Vagina (tissue), 2 donors: ENCODE results near the gene P2RX5.

ENCODE experiments used
- POLR2A ChIP-seq, 2 donors: fragments of 450-650 bp; IDR thresholded peaks; one replicate each; pipeline ENCODE4 v1.6.1; 2017; ENCODE audit warnings: antibody characterized with exemption in 2 of 2, mild to moderate bottlenecking in 2 of 2, moderate library complexity in 2 of 2
- TF ChIP-seq, protein P1 (sequence below), 3 experiments: fragments of 450-650 bp in 2 of 3; fragments of 200-600 bp in 1 of 3; sonication (generic) in 1 of 3; IDR thresholded peaks; one replicate each; pipeline ENCODE4 v1.5.1; 2017 to 2019; ENCODE audit warnings: antibody characterized with exemption in 3 of 3, mild to moderate bottlenecking in 2 of 3, moderate library complexity in 2 of 3

DNA sequence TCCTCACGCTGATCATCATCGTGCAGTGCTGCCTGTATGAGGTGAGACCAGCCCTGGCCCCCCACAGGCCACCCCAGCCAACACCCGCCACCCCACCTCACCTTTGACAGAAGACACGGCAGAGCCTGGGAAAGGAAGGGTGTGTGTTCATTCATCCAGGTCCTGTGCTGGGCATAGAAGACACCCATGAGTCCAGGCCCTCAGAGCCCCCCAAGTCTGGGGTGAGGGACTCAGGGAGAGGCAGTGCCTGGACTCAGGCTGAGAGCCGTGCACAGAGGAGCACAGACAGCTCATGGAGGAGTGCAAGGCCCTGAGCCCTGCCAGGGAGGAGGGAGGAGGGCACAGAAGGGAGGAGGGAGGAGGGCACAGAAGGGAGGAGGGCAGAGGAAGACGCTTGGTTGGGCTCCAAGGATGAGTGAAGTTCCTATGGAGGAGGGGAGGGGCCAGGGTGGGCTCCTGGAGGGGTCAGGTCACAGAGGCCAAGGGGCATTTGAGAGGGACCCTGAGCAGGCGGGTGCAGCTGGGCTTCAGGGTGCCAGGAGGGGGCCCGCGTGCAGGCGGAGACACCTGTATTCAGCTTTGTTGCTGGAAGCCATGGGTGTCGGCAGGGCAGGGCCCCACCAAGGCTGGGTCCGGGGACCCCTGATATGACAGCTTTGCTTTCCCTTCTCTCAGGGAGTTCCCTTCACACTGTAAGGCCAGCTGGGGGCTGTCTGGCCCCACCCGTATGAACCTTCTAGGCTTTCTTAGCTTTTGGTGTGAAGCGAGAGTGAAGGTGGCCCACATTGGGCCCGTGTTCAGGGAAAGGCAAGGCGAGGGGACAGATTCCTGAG, 39.0 kb downstream of the P2RX5 start:
- TF ChIP-seq POLR2A (IDR thresholded peaks at IDR 0.05): no peak
- TF ChIP-seq, protein P1, sequence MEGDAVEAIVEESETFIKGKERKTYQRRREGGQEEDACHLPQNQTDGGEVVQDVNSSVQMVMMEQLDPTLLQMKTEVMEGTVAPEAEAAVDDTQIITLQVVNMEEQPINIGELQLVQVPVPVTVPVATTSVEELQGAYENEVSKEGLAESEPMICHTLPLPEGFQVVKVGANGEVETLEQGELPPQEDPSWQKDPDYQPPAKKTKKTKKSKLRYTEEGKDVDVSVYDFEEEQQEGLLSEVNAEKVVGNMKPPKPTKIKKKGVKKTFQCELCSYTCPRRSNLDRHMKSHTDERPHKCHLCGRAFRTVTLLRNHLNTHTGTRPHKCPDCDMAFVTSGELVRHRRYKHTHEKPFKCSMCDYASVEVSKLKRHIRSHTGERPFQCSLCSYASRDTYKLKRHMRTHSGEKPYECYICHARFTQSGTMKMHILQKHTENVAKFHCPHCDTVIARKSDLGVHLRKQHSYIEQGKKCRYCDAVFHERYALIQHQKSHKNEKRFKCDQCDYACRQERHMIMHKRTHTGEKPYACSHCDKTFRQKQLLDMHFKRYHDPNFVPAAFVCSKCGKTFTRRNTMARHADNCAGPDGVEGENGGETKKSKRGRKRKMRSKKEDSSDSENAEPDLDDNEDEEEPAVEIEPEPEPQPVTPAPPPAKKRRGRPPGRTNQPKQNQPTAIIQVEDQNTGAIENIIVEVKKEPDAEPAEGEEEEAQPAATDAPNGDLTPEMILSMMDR (IDR thresholded peaks at IDR 0.05): no peak
